SK-N-SH (cell line): ENCODE results near the gene CEP55. TPM values are rescaled to one million over a fixed set of nuclear protein-coding genes. Genes with fewer than 3 reads are reported as not detected.

Experiments
- CTCF ChIA-PET: fragments of 300-600, 350-600 bp; formaldehyde crosslinking; extraction: SDS; loops from one replicate; lab custom pipeline; 2021; lab: Yijun Ruan, JAX
- POLR2A ChIA-PET: fragments of 350-600 bp; sonication (Branson Sonifier 250); formaldehyde crosslinking; extraction: SDS; loops from one replicate; lab custom pipeline; 2020; ENCODE audit warnings: antibody characterized with exemption, inconsistent platforms; lab: Yijun Ruan, JAX
- DNase-seq: peaks from one replicate; pipeline ENCODE4 v3.0.0; 2012
- H2AFZ ChIP-seq: fragments of 200-600 bp; sonication (generic); 2 replicates; pipeline ENCODE4 v1.8.1; 2016; ENCODE audit warnings: antibody characterized with exemption, mild to moderate bottlenecking, low read depth
- H3F3A ChIP-seq: fragments of 200-600 bp; sonication (generic); replicated peaks from 2 replicates; pipeline ENCODE3; 2016; ENCODE audit warnings: antibody characterized with exemption, mild to moderate bottlenecking; ENCODE audit not compliant: insufficient read depth
- H3K27ac ChIP-seq, 2 experiments: fragments of 200-500 bp in 1 of 2; fragments of 200-600 bp in 1 of 2; sonication (Bioruptor generic) in 1 of 2; sonication (generic), shearing (Covaris generic) in 1 of 2; 2 replicates each; pipeline versions ENCODE4 v1.5.1 to v1.6.1; 2014 to 2016; ENCODE audit warnings: low read depth in 2 of 2, inconsistent platforms in 1 of 2, low read length in 1 of 2, mild to moderate bottlenecking in 1 of 2, mixed read lengths in 1 of 2
- H3K27me3 ChIP-seq: fragments of 200-600 bp; sonication (generic), shearing (Covaris generic); 2 replicates; pipeline ENCODE4 v1.6.1; 2016; ENCODE audit warnings: mixed run types; ENCODE audit not compliant: insufficient read depth
- H3K36me3 ChIP-seq, 2 experiments: fragments of 200-500 bp in 1 of 2; fragments of 200-600 bp in 1 of 2; sonication (Bioruptor generic) in 1 of 2; sonication (generic) in 1 of 2; replicated peaks in 1 of 2; 2 replicates each; pipeline versions ENCODE3 to v1.5.1; 2014 to 2016; ENCODE audit warnings: low read length in 1 of 2, mild to moderate bottlenecking in 1 of 2; ENCODE audit not compliant: insufficient read depth in 2 of 2, control insufficient read depth in 1 of 2
- H3K4me1 ChIP-seq, 2 experiments: fragments of 200-500 bp in 1 of 2; fragments of 200-600 bp in 1 of 2; sonication (Bioruptor generic) in 1 of 2; sonication (generic), shearing (Covaris generic) in 1 of 2; 2 replicates each; pipeline versions ENCODE4 v1.5.1 to v1.6.1; 2014 to 2016; ENCODE audit warnings: low read depth in 1 of 2, low read length in 1 of 2, mixed run types in 1 of 2; ENCODE audit not compliant: insufficient read depth in 2 of 2, control insufficient read depth in 1 of 2
- H3K4me2 ChIP-seq: fragments of 200-600 bp; sonication (generic), shearing (Covaris generic); 2 replicates; pipeline ENCODE4 v1.6.1; 2017; ENCODE audit warnings: mixed run types
- H3K4me3 ChIP-seq, 2 experiments: fragments of 200-500 bp in 1 of 2; fragments of 200-600 bp in 1 of 2; sonication (Bioruptor generic) in 1 of 2; sonication (generic), shearing (Covaris generic) in 1 of 2; 2 replicates each; pipeline versions ENCODE4 v1.5.1 to v1.8.1; 2014 to 2016; ENCODE audit warnings: low read depth in 2 of 2, inconsistent platforms in 1 of 2, low read length in 1 of 2, mild to moderate bottlenecking in 1 of 2, mixed read lengths in 1 of 2, moderate library complexity in 1 of 2
- H3K79me2 ChIP-seq: fragments of 200-600 bp; sonication (generic); 2 replicates; pipeline ENCODE4 v1.8.1; 2017; ENCODE audit warnings: mild to moderate bottlenecking; ENCODE audit not compliant: insufficient read depth
- H3K9ac ChIP-seq: fragments of 200-600 bp; sonication (generic); 2 replicates; pipeline ENCODE4 v1.6.1; 2017; ENCODE audit warnings: mixed run types
- H3K9me2 ChIP-seq: fragments of 200-600 bp; sonication (generic); 2 replicates; pipeline ENCODE4 v1.6.1; 2017; ENCODE audit warnings: mixed run types
- H3K9me3 ChIP-seq: fragments of 200-600 bp; sonication (generic); 2 replicates; pipeline ENCODE4 v1.6.1; 2017; ENCODE audit warnings: mixed run types, mild to moderate bottlenecking, moderate library complexity
- H4K20me1 ChIP-seq: fragments of 200-600 bp; sonication (generic); 2 replicates; pipeline ENCODE4 v1.6.1; 2017; ENCODE audit warnings: mild to moderate bottlenecking, mixed run types; ENCODE audit not compliant: insufficient read depth
- CHD2 ChIP-seq: fragments of 150-350 bp; IDR thresholded peaks from 2 replicates; pipeline ENCODE4 v1.6.1; 2018; ENCODE audit warnings: low read length; ENCODE audit not compliant: partially characterized antibody
- FOXJ3 ChIP-seq: sonication (generic); formaldehyde crosslinking; IDR thresholded peaks from 2 replicates; pipeline ENCODE4 v1.5.1; 2020; ENCODE audit warnings: mild to moderate bottlenecking, missing genetic modification reagents
- FOXM1 ChIP-seq: IDR thresholded peaks from 2 replicates; pipeline ENCODE4 v1.4.0; 2012; ENCODE audit warnings: low read depth, mild to moderate bottlenecking
- GABPA ChIP-seq: IDR thresholded peaks from 2 replicates; pipeline ENCODE4 v1.4.0; 2012; ENCODE audit warnings: low read depth, mild to moderate bottlenecking
- GATA2 ChIP-seq: sonication (generic); formaldehyde crosslinking; IDR thresholded peaks from 2 replicates; pipeline ENCODE4 v1.5.0; 2020; ENCODE audit warnings: mild to moderate bottlenecking, missing genetic modification reagents
- JUND ChIP-seq: IDR thresholded peaks from 2 replicates; pipeline ENCODE4 v1.4.0; 2012
- MEF2A ChIP-seq: IDR thresholded peaks from 2 replicates; pipeline ENCODE4 v1.4.0; 2012; ENCODE audit warnings: low read depth, borderline replicate concordance
- NRF1 ChIP-seq: IDR thresholded peaks from 2 replicates; pipeline ENCODE4 v1.6.1; 2012; ENCODE audit warnings: low read depth, mild to moderate bottlenecking, low read length
- RAD21 ChIP-seq: IDR thresholded peaks from 2 replicates; pipeline ENCODE4 v1.6.1; 2012; ENCODE audit warnings: mild to moderate bottlenecking, low read length
- RCOR1 ChIP-seq: fragments of 150-350 bp; IDR thresholded peaks from 2 replicates; pipeline ENCODE4 v1.6.1; 2017; ENCODE audit warnings: antibody characterized with exemption, low read length
- RXRA ChIP-seq: IDR thresholded peaks from 2 replicates; pipeline ENCODE4 v1.4.0; 2012; ENCODE audit warnings: low read depth, mild to moderate bottlenecking, borderline replicate concordance
- YY1 ChIP-seq: IDR thresholded peaks from 2 replicates; pipeline ENCODE4 v1.4.0; 2012; ENCODE audit warnings: low read depth, mild to moderate bottlenecking
- WGBS: methylation state at CpG from one replicate; pipeline ENCODE4 v1.1.6; 2017; ENCODE audit warnings: low lambda C conversion rate; 5-methylcytosine and 5-hydroxymethylcytosine counted together
- polyA plus RNA-seq, 3 experiments: library from polyadenylated mRNA; depleted of rRNA; stranded (reverse); fragments of >200 nt; gene quantifications; 2 replicates each; pipeline ENCODE4 v1.2.3, GENCODE V29; 2012
- TF ChIP-seq, protein P1 (sequence below): IDR thresholded peaks from 2 replicates; pipeline ENCODE4; 2012
- TF ChIP-seq, protein P2 (sequence below): fragments of 150-350 bp; IDR thresholded peaks from 2 replicates; pipeline ENCODE4 v1.6.1; 2017; ENCODE audit warnings: antibody characterized with exemption, low read length, low read depth, borderline replicate concordance
- TF ChIP-seq, protein P3 (sequence below): IDR thresholded peaks from 2 replicates; pipeline ENCODE4 v1.6.1; 2012; ENCODE audit warnings: mild to moderate bottlenecking, low read depth, low read length, moderate library complexity

The CEP55 gene
- polyA plus RNA-seq, 1 of the 3 experiments (the other 2 are of a cell fraction) = 9.8 TPM

DNA sequence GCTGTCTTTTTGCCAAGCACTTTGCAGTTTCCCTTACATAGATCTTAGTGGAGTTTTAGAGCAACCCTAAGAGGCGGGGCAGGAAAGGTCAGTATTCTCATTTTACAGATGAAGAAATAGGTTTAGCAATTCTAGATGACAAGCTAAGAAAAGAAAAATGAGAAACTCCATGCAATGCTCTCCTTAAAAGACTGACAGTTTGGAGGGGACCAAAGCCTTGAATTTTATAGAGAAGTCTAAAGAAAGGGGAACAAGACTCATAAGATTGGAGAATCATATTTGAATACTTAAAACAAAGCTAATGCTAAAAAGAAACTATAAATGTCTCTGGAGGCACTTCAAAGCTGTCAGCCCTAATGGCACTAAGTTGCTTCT is 19.6 kb downstream of the CEP55 start:
- Histone ChIP-seq H3K79me2 (0 out of 2 replicates have a peak, but pooled peaks cover 10% of the 10 kb centered on the region), H3K27ac (peak overlapping the region in 1 of 2 experiments; percentile 66; a peak in 2 of 4 replicates), H3K9me3 (no peaks in the 10 kb centered on the region; the same call in 1 of the 2 replicates), H3K9ac (no peak overlapping the region), H3F3A (peaks cover 14% of the 10 kb centered on the region), H3K4me2 (no peak overlapping the region), H3K36me3 (peaks cover 39 to 51% of the 10 kb centered on the region in 2 experiments), H2AFZ (no peak overlapping the region), H4K20me1 (no peaks in the 10 kb centered on the region), H3K27me3 (no peaks in the 10 kb centered on the region), H3K4me3 (no peak overlapping the region), H3K9me2 (no peaks in the 10 kb centered on the region), H3K4me1 (peaks cover 0 to 21% of the 10 kb centered on the region in 2 experiments; a peak in 2 of 4 replicates)
- CTCF ChIA-PET = interaction anchor here (1.5 kb wide), 1 partner anchor 140 kb away, joined by 5 read pairs; no protein-coding TSS in a partner anchor
- WGBS = 93% methylated on average over 1 of the region's 1 CpG
- POLR2A ChIA-PET = no interaction called here
- no peak for DNase-seq
- TF ChIP-seq MEF2A = no peak

DNA sequence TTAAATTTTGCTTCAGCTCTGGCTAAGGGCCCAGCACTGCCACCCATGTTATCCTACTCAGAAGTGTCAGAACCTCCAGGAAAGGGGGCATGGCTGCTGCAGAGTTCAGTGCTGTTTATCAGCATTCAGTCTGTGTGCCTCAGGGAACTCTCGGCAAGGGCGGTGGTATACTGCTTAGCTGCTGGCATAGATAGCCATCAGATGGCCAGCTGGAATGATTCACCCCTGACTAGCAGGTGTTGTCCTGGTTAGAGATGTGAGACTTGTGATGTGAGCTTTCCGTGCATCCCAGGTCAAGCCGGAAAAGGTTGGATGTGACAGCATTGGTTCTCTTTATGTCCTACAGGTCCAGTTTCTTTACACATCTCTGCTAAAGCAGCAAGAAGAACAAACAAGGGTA is 22.1 kb downstream of the CEP55 start:
- Histone ChIP-seq H3K79me2 (0 out of 2 replicates have a peak, but pooled peaks cover 4% of the 10 kb centered on the region), H3K36me3 (peaks cover 36 to 66% of the 10 kb centered on the region in 2 experiments), H3F3A (peaks cover 5% of the 10 kb centered on the region), H3K27ac (no peak overlapping the region), H3K27me3 (no peaks in the 10 kb centered on the region), H3K9ac (no peak overlapping the region), H3K4me1 (peaks cover 0 to 14% of the 10 kb centered on the region in 2 experiments; a peak in 2 of 4 replicates), H3K4me2 (no peak overlapping the region), H4K20me1 (no peaks in the 10 kb centered on the region), H3K9me2 (no peaks in the 10 kb centered on the region), H2AFZ (no peak overlapping the region), H3K4me3 (no peak overlapping the region), H3K9me3 (no peaks in the 10 kb centered on the region; the same call in 1 of the 2 replicates)
- peak; percentile 9 for DNase-seq
- ChIA-PET CTCF (interaction anchor here (0.9 to 2.7 kb wide), 5 partner anchors 10 to 142 kb away, joined by 4 to 8 read pairs (median 6); partner anchors contain the start of gene MYOF), POLR2A (no interaction called here)
- 94% methylated on average over 2 of the region's 4 CpGs for WGBS
- TF ChIP-seq NRF1 (no peak), RXRA (no peak), GABPA (no peak), GATA2 (peak; percentile 68), RCOR1 (no peak), JUND (no peak)
- TF ChIP-seq, protein P1, sequence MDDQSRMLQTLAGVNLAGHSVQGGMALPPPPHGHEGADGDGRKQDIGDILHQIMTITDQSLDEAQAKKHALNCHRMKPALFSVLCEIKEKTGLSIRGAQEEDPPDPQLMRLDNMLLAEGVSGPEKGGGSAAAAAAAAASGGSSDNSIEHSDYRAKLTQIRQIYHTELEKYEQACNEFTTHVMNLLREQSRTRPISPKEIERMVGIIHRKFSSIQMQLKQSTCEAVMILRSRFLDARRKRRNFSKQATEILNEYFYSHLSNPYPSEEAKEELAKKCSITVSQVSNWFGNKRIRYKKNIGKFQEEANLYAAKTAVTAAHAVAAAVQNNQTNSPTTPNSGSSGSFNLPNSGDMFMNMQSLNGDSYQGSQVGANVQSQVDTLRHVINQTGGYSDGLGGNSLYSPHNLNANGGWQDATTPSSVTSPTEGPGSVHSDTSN = no peak
- TF ChIP-seq, protein P2, sequence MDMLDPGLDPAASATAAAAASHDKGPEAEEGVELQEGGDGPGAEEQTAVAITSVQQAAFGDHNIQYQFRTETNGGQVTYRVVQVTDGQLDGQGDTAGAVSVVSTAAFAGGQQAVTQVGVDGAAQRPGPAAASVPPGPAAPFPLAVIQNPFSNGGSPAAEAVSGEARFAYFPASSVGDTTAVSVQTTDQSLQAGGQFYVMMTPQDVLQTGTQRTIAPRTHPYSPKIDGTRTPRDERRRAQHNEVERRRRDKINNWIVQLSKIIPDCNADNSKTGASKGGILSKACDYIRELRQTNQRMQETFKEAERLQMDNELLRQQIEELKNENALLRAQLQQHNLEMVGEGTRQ = no peak

DNA sequence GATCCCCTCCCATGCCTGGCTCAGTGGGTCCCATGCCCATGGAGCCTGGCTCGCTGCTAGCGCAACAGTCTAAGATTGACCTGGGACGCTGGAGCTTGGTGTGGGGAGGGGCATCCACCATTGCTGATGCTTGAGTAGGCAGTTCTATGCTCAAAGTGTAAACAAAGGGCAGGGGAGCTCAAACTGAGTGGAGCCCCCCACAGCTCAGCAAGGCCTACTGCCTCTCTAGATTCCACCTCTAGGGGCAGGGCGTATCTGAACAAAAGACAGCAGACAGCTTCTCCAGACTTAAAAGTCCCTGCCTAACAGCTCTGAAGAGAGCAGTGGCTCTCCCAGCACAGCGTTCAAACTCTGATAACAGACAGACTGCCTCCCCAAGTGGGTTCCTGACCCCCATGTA is 38.9 kb downstream of the CEP55 start:
- H3F3A ChIP-seq = no peaks in the 10 kb centered on the region
- H3K4me2 ChIP-seq = no peak overlapping the region
- ChIA-PET CTCF (interaction anchor here (1.2 to 2.7 kb wide), 2 partner anchors 19 to 52 kb away, joined by 3 to 9 read pairs; no protein-coding TSS in a partner anchor), POLR2A (no interaction called here)
- DNase-seq = no peak
- no peaks in the 10 kb centered on the region for H3K79me2 ChIP-seq
- no peaks in the 10 kb centered on the region for H3K9me2 ChIP-seq
- H3K36me3 ChIP-seq = no peaks in the 10 kb centered on the region
- H4K20me1 ChIP-seq = no peaks in the 10 kb centered on the region
- no peaks in the 10 kb centered on the region for H3K9me3 ChIP-seq
- no peak overlapping the region for H3K4me3 ChIP-seq
- no peak overlapping the region for H2AFZ ChIP-seq
- H3K27ac ChIP-seq = no peak overlapping the region
- no peak overlapping the region for H3K9ac ChIP-seq
- H3K27me3 ChIP-seq = no peaks in the 10 kb centered on the region
- 82% methylated on average over 2 of the region's 5 CpGs for WGBS
- H3K4me1 ChIP-seq = no peaks in the 10 kb centered on the region
- TF ChIP-seq FOXM1 (no peak), RAD21 (no peak), YY1 (no peak), CHD2 (no peak), JUND (no peak), FOXJ3 (CRISPR knock-in tag) (no peak)
- TF ChIP-seq, protein P1 = no peak
- TF ChIP-seq, protein P3, sequence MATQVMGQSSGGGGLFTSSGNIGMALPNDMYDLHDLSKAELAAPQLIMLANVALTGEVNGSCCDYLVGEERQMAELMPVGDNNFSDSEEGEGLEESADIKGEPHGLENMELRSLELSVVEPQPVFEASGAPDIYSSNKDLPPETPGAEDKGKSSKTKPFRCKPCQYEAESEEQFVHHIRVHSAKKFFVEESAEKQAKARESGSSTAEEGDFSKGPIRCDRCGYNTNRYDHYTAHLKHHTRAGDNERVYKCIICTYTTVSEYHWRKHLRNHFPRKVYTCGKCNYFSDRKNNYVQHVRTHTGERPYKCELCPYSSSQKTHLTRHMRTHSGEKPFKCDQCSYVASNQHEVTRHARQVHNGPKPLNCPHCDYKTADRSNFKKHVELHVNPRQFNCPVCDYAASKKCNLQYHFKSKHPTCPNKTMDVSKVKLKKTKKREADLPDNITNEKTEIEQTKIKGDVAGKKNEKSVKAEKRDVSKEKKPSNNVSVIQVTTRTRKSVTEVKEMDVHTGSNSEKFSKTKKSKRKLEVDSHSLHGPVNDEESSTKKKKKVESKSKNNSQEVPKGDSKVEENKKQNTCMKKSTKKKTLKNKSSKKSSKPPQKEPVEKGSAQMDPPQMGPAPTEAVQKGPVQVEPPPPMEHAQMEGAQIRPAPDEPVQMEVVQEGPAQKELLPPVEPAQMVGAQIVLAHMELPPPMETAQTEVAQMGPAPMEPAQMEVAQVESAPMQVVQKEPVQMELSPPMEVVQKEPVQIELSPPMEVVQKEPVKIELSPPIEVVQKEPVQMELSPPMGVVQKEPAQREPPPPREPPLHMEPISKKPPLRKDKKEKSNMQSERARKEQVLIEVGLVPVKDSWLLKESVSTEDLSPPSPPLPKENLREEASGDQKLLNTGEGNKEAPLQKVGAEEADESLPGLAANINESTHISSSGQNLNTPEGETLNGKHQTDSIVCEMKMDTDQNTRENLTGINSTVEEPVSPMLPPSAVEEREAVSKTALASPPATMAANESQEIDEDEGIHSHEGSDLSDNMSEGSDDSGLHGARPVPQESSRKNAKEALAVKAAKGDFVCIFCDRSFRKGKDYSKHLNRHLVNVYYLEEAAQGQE = no peak
